K562 (cell line): ENCODE data around the gene NMNAT3. TPM values are rescaled to one million over a fixed set of nuclear protein-coding genes. Genes with fewer than 3 reads are reported as not detected.

Source experiments
- ATAC-seq: fragments of 200-7000 bp; cut with Tn5 transposase; 3 replicates; pipeline ENCODE4 v1.9.1; 2020; ENCODE audit warnings: moderate library complexity
- BruUV-seq: library from RNA; stranded (reverse); fragments of 400-500 nt; replicated peaks from 2 replicates; lab custom pipeline; 2021; lab: Mats Ljungman, UMichigan
- CTCF ChIA-PET: fragments of 300-600 bp; formaldehyde crosslinking; extraction: SDS; loops from one replicate; lab custom pipeline; 2021; ENCODE audit warnings: low intra/inter-chr PET ratio; lab: Yijun Ruan, JAX
- POLR2A ChIA-PET: fragments of 300-600, 350-650 bp; sonication (Branson Sonifier 250); formaldehyde crosslinking; extraction: SDS; loops from one replicate; lab custom pipeline; 2021; ENCODE audit warnings: antibody characterized with exemption, inconsistent platforms; lab: Yijun Ruan, JAX
- DNase-seq, 4 experiments: peaks; one replicate each; pipeline versions ENCODE4 v3.0.0 to v3.0.0-alpha.2; 2011 to 2018; ENCODE audit warnings: low spot score in 3 of 4, mixed read lengths in 3 of 4; ENCODE audit errors: extremely low read depth in 1 of 4
- FAIRE-seq: peaks from 2 replicates; lab custom pipeline; 2011; peaks lifted over from hg19 to GRCh38; lab: Jason Lieb, UNC
- H2AFZ ChIP-seq: 2 replicates; pipeline ENCODE4 v1.6.0; 2011; ENCODE audit warnings: low read depth, low read length, control low read depth, inconsistent platforms
- H3K27ac ChIP-seq: fragments of 200-600 bp; 3 replicates; pipeline ENCODE4 v1.8.0; 2011; ENCODE audit warnings: low read depth, mild to moderate bottlenecking, control low read depth, inconsistent platforms, low read length, moderate library complexity, mixed read lengths; ENCODE audit errors: extremely low read depth
- H3K27me3 ChIP-seq, 2 experiments: fragments of 300-600 bp in 1 of 2; 2 replicates in 1 of 2; 3 replicates in 1 of 2; pipeline versions ENCODE4 v1.6.0 to v1.8.0; 2011; ENCODE audit warnings: inconsistent platforms in 2 of 2, low read length in 2 of 2, mild to moderate bottlenecking in 1 of 2, mixed read lengths in 1 of 2, moderate library complexity in 1 of 2; ENCODE audit not compliant: control insufficient read depth in 2 of 2, insufficient read depth in 2 of 2
- H3K36me3 ChIP-seq: fragments of 300-600 bp; 3 replicates; pipeline ENCODE4 v1.8.0; 2011; ENCODE audit warnings: mild to moderate bottlenecking, low read length, inconsistent platforms; ENCODE audit not compliant: control insufficient read depth, insufficient read depth
- H3K4me1 ChIP-seq, 2 experiments: fragments of 200-600 bp in 1 of 2; replicated peaks in 1 of 2; 2 replicates in 1 of 2; 3 replicates in 1 of 2; pipeline versions ENCODE4 v1.5.1 to v1.8.0; 2011; ENCODE audit warnings: inconsistent platforms in 2 of 2, low read length in 2 of 2, mild to moderate bottlenecking in 1 of 2, mixed read lengths in 1 of 2, moderate library complexity in 1 of 2; ENCODE audit not compliant: control insufficient read depth in 2 of 2, insufficient read depth in 2 of 2
- H3K4me2 ChIP-seq: 2 replicates; pipeline ENCODE4 v1.6.1; 2011; ENCODE audit warnings: low read length, control low read depth, inconsistent platforms, mixed read lengths; ENCODE audit not compliant: insufficient read depth
- H3K4me3 ChIP-seq: fragments of 200-600 bp; sonication (generic), shearing (Covaris generic); 2 replicates; pipeline ENCODE4 v1.5.1; 2016; ENCODE audit warnings: control low read depth, inconsistent platforms
- H3K79me2 ChIP-seq: fragments of 200-600 bp; 3 replicates; pipeline ENCODE4 v1.8.0; 2011; ENCODE audit warnings: low read length, inconsistent platforms; ENCODE audit not compliant: control insufficient read depth, insufficient read depth
- H3K9ac ChIP-seq, 2 experiments: 2 replicates each; pipeline versions ENCODE4 v1.6.0 to v1.6.1; 2011; ENCODE audit warnings: low read depth in 2 of 2, low read length in 2 of 2, control low read depth in 1 of 2, inconsistent platforms in 1 of 2, mild to moderate bottlenecking in 1 of 2, mixed read lengths in 1 of 2; ENCODE audit not compliant: insufficient read depth in 1 of 2
- H3K9me1 ChIP-seq: one replicate; pipeline ENCODE4 v1.6.0; 2011; ENCODE audit warnings: inconsistent platforms, mild to moderate bottlenecking, low read length, moderate library complexity; ENCODE audit not compliant: control insufficient read depth, insufficient read depth
- H3K9me3 ChIP-seq: replicated peaks from 2 replicates; pipeline ENCODE4 v1.5.1; 2011; ENCODE audit warnings: low read depth, low read length, inconsistent platforms; ENCODE audit not compliant: control insufficient read depth, insufficient read depth
- H4K20me1 ChIP-seq: replicated peaks from 2 replicates; pipeline ENCODE4 v1.6.1; 2011; ENCODE audit warnings: low read length, inconsistent platforms, mixed read lengths; ENCODE audit not compliant: control insufficient read depth, insufficient read depth
- BDP1 ChIP-seq: IDR thresholded peaks from 3 replicates; pipeline ENCODE4 v1.6.1; 2011; ENCODE audit not compliant: insufficient read length, insufficient read depth
- BRD4 ChIP-seq: fragments of 200-600 bp; sonication (generic); IDR thresholded peaks from 2 replicates; pipeline ENCODE4 v1.6.1; 2017; ENCODE audit warnings: inconsistent platforms
- ESRRB ChIP-seq: fragments of 250-450 bp; sonication (Bioruptor Pico); IDR thresholded peaks from 2 replicates; pipeline ENCODE4 v1.5.0; 2020; ENCODE audit warnings: mild to moderate bottlenecking, moderate library complexity, borderline replicate concordance
- ETS1 ChIP-seq: conservative IDR thresholded peaks from 2 replicates; pipeline ENCODE4 v1.6.1; 2011; ENCODE audit warnings: low read depth, mild to moderate bottlenecking, low read length; ENCODE audit not compliant: control insufficient read depth
- ETV6 ChIP-seq, 3 experiments: fragments of 150-350 bp in 1 of 3; sonication (generic) in 1 of 3; formaldehyde crosslinking in 1 of 3; IDR thresholded peaks; 2 replicates each; pipeline versions ENCODE4 v1.6.1 to v1.8.0; 2014 to 2022; ENCODE audit warnings: borderline replicate concordance in 2 of 3, low read depth in 2 of 3, antibody characterized with exemption in 1 of 3, low read length in 1 of 3, mild to moderate bottlenecking in 1 of 3, missing genetic modification reagents in 1 of 3
- EZH2 ChIP-seq: IDR thresholded peaks from 2 replicates; pipeline ENCODE4 v1.6.1; 2012; ENCODE audit warnings: low read depth, mild to moderate bottlenecking, inconsistent platforms, low read length, borderline replicate concordance
- KLF1 ChIP-seq: fragments of 450-650 bp; IDR thresholded peaks from 2 replicates; pipeline ENCODE4 v1.6.1; 2016; ENCODE audit warnings: missing genetic modification characterization, missing compliant biosample characterization
- MBD2 ChIP-seq: sonication (generic); IDR thresholded peaks from 2 replicates; pipeline ENCODE4 v1.6.1; 2016; ENCODE audit warnings: low read depth, borderline replicate concordance
- MITF ChIP-seq: IDR thresholded peaks from 2 replicates; pipeline ENCODE4 v1.6.1; 2014; ENCODE audit warnings: antibody characterized with exemption
- MTA2 ChIP-seq: fragments of 450-650 bp; IDR thresholded peaks from 2 replicates; pipeline ENCODE4 v1.6.1; 2016; ENCODE audit warnings: low read depth
- MTF1 ChIP-seq: fragments of 250-450 bp; sonication (Bioruptor Pico); IDR thresholded peaks from 2 replicates; pipeline ENCODE4 v1.9.0; 2021; ENCODE audit warnings: moderate library complexity, mild to moderate bottlenecking, inconsistent platforms, borderline replicate concordance
- NFIX ChIP-seq: fragments of 250-450 bp; sonication (Bioruptor Pico); IDR thresholded peaks from 2 replicates; pipeline ENCODE4 v1.4.0; 2020; ENCODE audit warnings: low read depth, mild to moderate bottlenecking, moderate library complexity
- PML ChIP-seq: IDR thresholded peaks from 2 replicates; pipeline ENCODE4 v1.6.1; 2012; ENCODE audit warnings: low read length, inconsistent platforms
- RBM22 ChIP-seq: fragments of 200-400 bp; formaldehyde crosslinking; IDR thresholded peaks from 2 replicates; pipeline ENCODE4 v1.6.1; 2018; ENCODE audit warnings: low read length, low read depth; ENCODE audit not compliant: poor library complexity, severe bottlenecking
- SETDB1 ChIP-seq: IDR thresholded peaks from one replicate; pipeline ENCODE4 v1.6.1; 2012; ENCODE audit warnings: low read length, control low read depth, inconsistent platforms
- TAL1 ChIP-seq: fragments of 450-650 bp; IDR thresholded peaks from 2 replicates; pipeline ENCODE4 v1.6.1; 2016; ENCODE audit warnings: mild to moderate bottlenecking
- TFE3 ChIP-seq: fragments of 450-650 bp; formaldehyde crosslinking; IDR thresholded peaks from 2 replicates; pipeline ENCODE4 v1.4.0; 2020; ENCODE audit warnings: mild to moderate bottlenecking, mixed read lengths
- THRB ChIP-seq: fragments of 450-650 bp; formaldehyde crosslinking; conservative IDR thresholded peaks from 2 replicates; pipeline ENCODE4 v1.4.0; 2022; ENCODE audit warnings: mild to moderate bottlenecking, missing genetic modification characterization
- ZFX ChIP-seq: sonication (generic); formaldehyde crosslinking; IDR thresholded peaks from 2 replicates; pipeline ENCODE4 v1.8.0; 2022; ENCODE audit warnings: mild to moderate bottlenecking, missing genetic modification reagents, moderate library complexity
- WGBS: fragments of 100-300 bp; shearing (Covaris generic); methylation state at CpG from one replicate; pipeline ENCODE4 v1.1.6; 2016; ENCODE audit warnings: low coverage, mixed read lengths; ENCODE audit not compliant: insufficient coverage; ENCODE audit errors: missing lambda C conversion rate; 5-methylcytosine and 5-hydroxymethylcytosine counted together
- in situ Hi-C: fragments of 300-500 bp; cut with MboI; formaldehyde crosslinking; loops from 4 replicates; pipeline ENCODE4 v1.15.0; 2018; ENCODE audit warnings: inconsistent platforms, mixed read lengths
- intact Hi-C: fragments of 100-400 bp; cut with micrococcal nuclease; formaldehyde crosslinking; loops from 2 replicates; pipeline ENCODE4 v1.14.2; 2022
- polyA plus RNA-seq, 8 experiments: library from polyadenylated mRNA; depleted of rRNA in 4 of 8; stranded (reverse) in 5 of 8; unstranded in 3 of 8; fragments of >200 nt; fragmentation: Nextera tagmentation in 2 of 8; fragmentation: Illumina TruSeq in 1 of 8; extraction: Ambion mirVana in 2 of 8; extraction: Trizol in 1 of 8; gene quantifications; 2 replicates each; pipeline versions ENCODE4 v1.2.1 to v1.2.3, GENCODE V29; 2011 to 2014; ENCODE audit warnings: inconsistent platforms in 1 of 8, missing spikeins in 1 of 8
- total RNA-seq, 7 experiments: library from RNA; depleted of rRNA in 6 of 7; stranded (reverse); fragments of >200 nt in 6 of 7; fragmentation: Illumina TruSeq in 2 of 7; extraction: Trizol in 2 of 7; gene quantifications; 2 replicates each; pipeline versions ENCODE4 v1.2.1 to v1.2.3, GENCODE V29; 2011 to 2021; ENCODE audit warnings: low replicate concordance in 1 of 7

NMNAT3 gene
- total and polyA plus RNA-seq, 9 of the 15 experiments (the other 6 are each of a cell fraction or from before 2014, with no cell fraction given), result 2.3 to 12.5 (median 6.6) TPM

- ChIA-PET POLR2A (interaction anchor here (1.4 kb wide), 1 partner anchor 10 kb away, joined by 5 read pairs; the partner anchor contains the start of gene NMNAT3), CTCF (no interaction called here)
- in situ Hi-C loops (no loop called here), intact Hi-C loops (no loop called here)
- Histone ChIP-seq H3K27me3 (peaks cover 5 to 10% of the 10 kb centered on the region in 2 experiments; a peak in 3 of 5 replicates), H3K9ac (0 out of 4 replicates have a peak overlapping the region, but pooled peaks of 1 of the 2 experiments have one; percentile 7), H4K20me1 (no peaks in the 10 kb centered on the region), H3K79me2 (no peaks in the 10 kb centered on the region), H2AFZ (no peak overlapping the region), H3K9me3 (no peaks in the 10 kb centered on the region), H3K27ac (no peak overlapping the region), H3K4me1 (no peaks in the 10 kb centered on the region), H3K9me1 (no peaks in the 10 kb centered on the region), H3K4me3 (no peak overlapping the region), H3K4me2 (no peak overlapping the region), H3K36me3 (no peaks in the 10 kb centered on the region)
- WGBS, result 0% methylated on average over 1 of the region's 1 CpG
- no TSS peak for BruUV-seq
- ATAC-seq, result no peak
- TF ChIP-seq PML (no peak), MITF (no peak), ZFX (no peak), MBD2 (no peak), KLF1 (tag) (no peak), ETS1 (no peak), TAL1 (no peak), TFE3 (CRISPR knock-in tag) (no peak), EZH2 (no peak), THRB (CRISPR knock-in tag) (no peak), MTF1 (CRISPR knock-in tag) (no peak), BRD4 (no peak), NFIX (CRISPR knock-in tag) (no peak), ESRRB (CRISPR knock-in tag) (no peak), MTA2 (no peak), ETV6 (IDR thresholded peaks at IDR 0.05; ENCODE audit: borderline replicate concordance in 1 of 2, low read depth in 2 of 2, low read length in 1 of 2) (no peak), ETV6 (CRISPR knock-in tag; IDR thresholded peaks at IDR 0.05; ENCODE audit: borderline replicate concordance) (no peak), RBM22 (no peak), SETDB1 (no peak), BDP1 (no peak)
- no peak for DNase-seq
- FAIRE-seq, result no peak
Observed at GRCh38 chr3:139687431-139687830, 9.7 kb upstream of the NMNAT3 start.
